HCT116 (cell line): ENCODE measurements around the gene PLAGL2. TPM values are rescaled to one million over a fixed set of nuclear protein-coding genes. Genes with fewer than 3 reads are reported as not detected.

Source experiments
- ATAC-seq: fragments of 200-7000 bp; cut with Tn5 transposase; 2 replicates; pipeline ENCODE4 v1.9.1; 2020; ENCODE audit warnings: mild to moderate bottlenecking, moderate library complexity
- BruUV-seq: library from RNA; stranded (reverse); fragments of 400-500 nt; replicated peaks from 2 replicates; lab custom pipeline; 2021; lab: Mats Ljungman, UMichigan
- CTCF ChIA-PET: fragments of 300-600 bp; sonication (Branson Sonifier 250); formaldehyde crosslinking; loops from one replicate; lab custom pipeline; 2021; ENCODE audit warnings: antibody characterized with exemption; lab: Charles Lee
- POLR2A ChIA-PET: fragments of 300-600, 350-600 bp; sonication (Branson Sonifier 250); formaldehyde crosslinking; loops from one replicate; lab custom pipeline; 2021; ENCODE audit warnings: antibody characterized with exemption; lab: Charles Lee
- RAD21 ChIA-PET, 2 experiments: fragments of 300-600 bp; sonication (Branson Sonifier 250); formaldehyde crosslinking; loops; one replicate each; lab custom pipeline; 2023; ENCODE audit warnings: low total read pairs in 2 of 2; ENCODE audit not compliant: uncharacterized antibody in 2 of 2, unreplicated experiment in 2 of 2, low non-redundant PET in 1 of 2; lab: Charles Lee
- DNase-seq: peaks from one replicate; pipeline ENCODE4 v3.0.0-alpha.2; 2010; ENCODE audit warnings: low read depth, low spot score
- H2AFZ ChIP-seq: fragments of 200-600 bp; shearing (Covaris generic), sonication (generic); 2 replicates; pipeline ENCODE4 v1.6.1; 2017; ENCODE audit warnings: low read depth, mixed run types, mixed read lengths, antibody characterized with exemption, low read length; ENCODE audit not compliant: poor library complexity, severe bottlenecking
- H3K27ac ChIP-seq: 2 replicates; pipeline ENCODE4 v1.5.1; 2012; ENCODE audit warnings: low read depth, low read length
- H3K27me3 ChIP-seq: fragments of 200-600 bp; sonication (generic); 2 replicates; pipeline ENCODE4 v1.6.1; 2016; ENCODE audit warnings: mixed run types, low read length, mixed read lengths; ENCODE audit not compliant: insufficient read depth
- H3K36me3 ChIP-seq, 2 experiments: fragments of 200-500 bp in 1 of 2; fragments of 200-600 bp in 1 of 2; sonication (Bioruptor generic) in 1 of 2; sonication (generic) in 1 of 2; 2 replicates each; pipeline versions ENCODE4 v1.5.1 to v1.6.1; 2014 to 2016; ENCODE audit warnings: low read length in 2 of 2, inconsistent platforms in 1 of 2, mixed read lengths in 1 of 2, mixed run types in 1 of 2; ENCODE audit not compliant: insufficient read depth in 2 of 2, control insufficient read depth in 1 of 2
- H3K4me1 ChIP-seq, 2 experiments: fragments of 200-600 bp in 1 of 2; sonication (generic) in 1 of 2; 2 replicates each; pipeline versions ENCODE4 v1.5.1 to v1.6.1; 2012 to 2017; ENCODE audit warnings: low read length in 2 of 2, inconsistent platforms in 1 of 2, mild to moderate bottlenecking in 1 of 2, mixed read lengths in 1 of 2, mixed run types in 1 of 2, moderate library complexity in 1 of 2; ENCODE audit not compliant: insufficient read depth in 2 of 2, control insufficient read depth in 1 of 2
- H3K4me2 ChIP-seq: fragments of 200-600 bp; sonication (generic); 2 replicates; pipeline ENCODE4 v1.6.1; 2017; ENCODE audit warnings: mixed run types, low read length, mixed read lengths
- H3K4me3 ChIP-seq, 2 experiments: fragments of 200-600 bp in 1 of 2; sonication (generic) in 1 of 2; replicated peaks in 1 of 2; 2 replicates each; pipeline ENCODE4 v1.5.1; 2011 to 2016; ENCODE audit warnings: low read length in 2 of 2, control low read depth in 1 of 2, low read depth in 1 of 2, mild to moderate bottlenecking in 1 of 2, mixed read lengths in 1 of 2, mixed run types in 1 of 2
- H3K79me2 ChIP-seq: fragments of 200-600 bp; sonication (generic); 2 replicates; pipeline ENCODE4 v1.6.1; 2017; ENCODE audit warnings: mild to moderate bottlenecking, mixed run types, low read length, moderate library complexity, mixed read lengths; ENCODE audit not compliant: insufficient read depth
- H3K9ac ChIP-seq: fragments of 200-600 bp; sonication (generic); 2 replicates; pipeline ENCODE4 v1.6.1; 2016; ENCODE audit warnings: low read length, mixed read lengths
- H3K9me2 ChIP-seq: fragments of 200-600 bp; sonication (generic), shearing (Covaris generic); 2 replicates; pipeline ENCODE4 v1.6.1; 2017; ENCODE audit warnings: mixed run types, mild to moderate bottlenecking, moderate library complexity; ENCODE audit not compliant: insufficient read depth
- H3K9me3 ChIP-seq, 2 experiments: fragments of 200-500 bp in 1 of 2; fragments of 200-600 bp in 1 of 2; sonication (Bioruptor generic) in 1 of 2; sonication (generic) in 1 of 2; 2 replicates each; pipeline ENCODE4 v1.6.1; 2014 to 2017; ENCODE audit warnings: low read length in 2 of 2, mixed read lengths in 2 of 2, inconsistent platforms in 1 of 2, low read depth in 1 of 2, mild to moderate bottlenecking in 1 of 2, mixed run types in 1 of 2, moderate library complexity in 1 of 2; ENCODE audit not compliant: control insufficient read depth in 1 of 2, insufficient read depth in 1 of 2
- H4K20me1 ChIP-seq: fragments of 200-600 bp; sonication (generic), shearing (Covaris generic); 2 replicates; pipeline ENCODE4 v1.6.1; 2017; ENCODE audit warnings: mixed run types, mild to moderate bottlenecking, moderate library complexity; ENCODE audit not compliant: insufficient read depth
- ATF3 ChIP-seq: IDR thresholded peaks from 2 replicates; pipeline ENCODE4 v1.6.1; 2012
- CBX3 ChIP-seq: IDR thresholded peaks from 2 replicates; pipeline ENCODE4 v1.6.1; 2012; ENCODE audit warnings: low read depth
- EGR1 ChIP-seq: IDR thresholded peaks from 2 replicates; pipeline ENCODE4 v1.6.1; 2012; ENCODE audit warnings: low read depth
- ELF1 ChIP-seq: IDR thresholded peaks from 2 replicates; pipeline ENCODE4 v1.6.1; 2012; ENCODE audit warnings: low read depth, borderline replicate concordance
- FOSL1 ChIP-seq: IDR thresholded peaks from 2 replicates; pipeline ENCODE4 v1.6.1; 2012; ENCODE audit warnings: low read depth
- JUND ChIP-seq: IDR thresholded peaks from 2 replicates; pipeline ENCODE4 v1.6.1; 2012
- POLR2A ChIP-seq: IDR thresholded peaks from 2 replicates; pipeline ENCODE4 v1.7.0; 2011; ENCODE audit warnings: borderline replicate concordance; ENCODE audit not compliant: insufficient read depth, insufficient read length; ENCODE audit errors: extremely low read depth
- REST ChIP-seq: IDR thresholded peaks from 2 replicates; pipeline ENCODE4 v1.6.1; 2012; ENCODE audit warnings: low read depth
- SRF ChIP-seq: IDR thresholded peaks from 2 replicates; pipeline ENCODE4 v1.6.1; 2012; ENCODE audit warnings: low read depth
- ZFX ChIP-seq: fragments of 450-650 bp; IDR thresholded peaks from 2 replicates; pipeline ENCODE4 v1.6.1; 2017
- ZNF274 ChIP-seq: fragments of 200-500 bp; sonication (Bioruptor generic); IDR thresholded peaks from 2 replicates; pipeline ENCODE4 v1.6.1; 2014; ENCODE audit warnings: mild to moderate bottlenecking, low read depth, low read length, inconsistent platforms
- intact Hi-C: fragments of 100-400 bp; cut with micrococcal nuclease; formaldehyde crosslinking; loops from 2 replicates; pipeline ENCODE4 v1.10.0; 2022
- total RNA-seq: library from RNA; stranded (reverse); gene quantifications from one replicate; pipeline ENCODE4 v1.2.1, GENCODE V29; 2021; ENCODE audit not compliant: unreplicated experiment

Gene PLAGL2
- total RNA-seq, 1 experiment from 2014 or later, result 18.3 TPM

- ChIA-PET CTCF (no interaction called here), POLR2A (no interaction called here), RAD21 (no interaction called here)
- Histone ChIP-seq H3K79me2 (no peaks in the 10 kb centered on the region), H3K9ac (no peak overlapping the region), H3K4me2 (no peak overlapping the region), H4K20me1 (no peaks in the 10 kb centered on the region), H2AFZ (no peak overlapping the region), H3K4me1 (no peaks in the 10 kb centered on the region), H3K9me3 (no peaks in the 10 kb centered on the region), H3K36me3 (peaks cover 17 to 28% of the 10 kb centered on the region in 2 experiments), H3K27me3 (no peaks in the 10 kb centered on the region), H3K4me3 (no peak overlapping the region), H3K27ac (no peak overlapping the region), H3K9me2 (no peaks in the 10 kb centered on the region)
- DNase-seq (no peak), ATAC-seq (no peak)
- BruUV-seq, result no TSS peak
- TF ChIP-seq CBX3 (no peak), JUND (no peak), ELF1 (no peak), REST (no peak), FOSL1 (no peak), EGR1 (no peak), ATF3 (no peak), POLR2A (no peak), ZFX (no peak), ZNF274 (no peak), SRF (no peak)
- intact Hi-C loops, result no loop called here
Observed at GRCh38 chr20:32227744-32228688, 20.5 kb upstream of the PLAGL2 start.
